SH-SY5Y (cell line): ENCODE data around the gene UPK3A.

ENCODE experiments used
- GATA2 ChIP-seq: IDR thresholded peaks from 2 replicates; pipeline ENCODE4 v1.6.1; 2011; ENCODE audit warnings: mild to moderate bottlenecking, low read depth, low read length
- GATA3 ChIP-seq: IDR thresholded peaks from 2 replicates; pipeline ENCODE4 v1.6.1; 2011; ENCODE audit warnings: low read depth, mild to moderate bottlenecking, low read length, moderate library complexity

GRCh38 chr22:45308957-45309421 lies 24.2 kb downstream of the UPK3A start:
- TF ChIP-seq GATA2 (no peak), GATA3 (no peak)
